ENCODE results near the gene FABP3.

GRCh38 chr1:31354283-31354682 lies 18.6 kb downstream of the FABP3 start:
- TF ChIP-seq CTCF (IDR thresholded peaks at IDR 0.05) (no peak), POLR2A (IDR thresholded peaks at IDR 0.05) (no peak), POLR2AphosphoS5 (IDR thresholded peaks at IDR 0.05) (no peak)
